ENCODE results near the gene SFMBT2.
A peak's percentile ranks its signal among the peaks of the same experiment; 100 is the strongest.

- TF ChIP-seq CTCF (IDR thresholded peaks at IDR 0.05): peak in 5 of 6 experiments; percentile 19 to 75 (median 63)
- TF ChIP-seq POLR2A (IDR thresholded peaks at IDR 0.05): no peak
Observed at GRCh38 chr10:7417103-7417623, 6.3 kb upstream of the SFMBT2 start.
